HG03521 (cell line): ENCODE data around the gene KL.

Experiments
- ATAC-seq: cut with Tn5 transposase; IDR thresholded peaks from one replicate; pipeline ENCODE4 v1.9.1; 2021; ENCODE audit warnings: mild to moderate bottlenecking, moderate library complexity; ENCODE audit not compliant: unreplicated experiment

KL gene

GRCh38 chr13:33078263-33078662, 62.0 kb downstream of the KL start:
- no peak for ATAC-seq

- ATAC-seq: no peak
These were observed 63.7 kb downstream of the KL start for GRCh38 chr13:33079960-33080359.

GRCh38 chr13:33080972-33081590, 64.9 kb downstream of the KL start:
- ATAC-seq: no peak

GRCh38 chr13:33081666-33082065, 65.4 kb downstream of the KL start:
- ATAC-seq: no peak

GRCh38 chr13:33083054-33083453, 66.8 kb downstream of the KL start:
- no peak for ATAC-seq

GRCh38 chr13:33087091-33087490, 70.9 kb downstream of the KL start:
- ATAC-seq: no peak

GRCh38 chr13:33087790-33088189, 71.6 kb downstream of the KL start:
- ATAC-seq: no peak

- ATAC-seq: no peak
These were observed 73.1 kb downstream of the KL start for GRCh38 chr13:33089311-33089710.

- no peak for ATAC-seq
These were observed 74.7 kb downstream of the KL start for GRCh38 chr13:33090755-33091414.

- no peak for ATAC-seq
These were observed 75.2 kb downstream of the KL start for GRCh38 chr13:33091415-33091774.

- no peak for ATAC-seq
These were observed 76.1 kb downstream of the KL start for GRCh38 chr13:33092073-33092987.

GRCh38 chr13:33096886-33097605, 80.8 kb downstream of the KL start:
- ATAC-seq: no peak

GRCh38 chr13:33099860-33100259, 83.6 kb downstream of the KL start:
- ATAC-seq: no peak

GRCh38 chr13:33100886-33101285, 84.7 kb downstream of the KL start:
- no peak for ATAC-seq

GRCh38 chr13:33101835-33102234, 85.6 kb downstream of the KL start:
- ATAC-seq: no peak

- no peak for ATAC-seq
These were observed 87.2 kb downstream of the KL start for GRCh38 chr13:33103457-33103856.

GRCh38 chr13:33105387-33106005, 89.3 kb downstream of the KL start:
- no peak for ATAC-seq

- no peak for ATAC-seq
These were observed 90.6 kb downstream of the KL start for GRCh38 chr13:33106656-33107360.

GRCh38 chr13:33107361-33107760, 91.1 kb downstream of the KL start:
- no peak for ATAC-seq

- no peak for ATAC-seq
These were observed 92.4 kb downstream of the KL start for GRCh38 chr13:33108620-33109019.
